ENCODE results near the gene GRIP1.

GRIP1 gene

DNA sequence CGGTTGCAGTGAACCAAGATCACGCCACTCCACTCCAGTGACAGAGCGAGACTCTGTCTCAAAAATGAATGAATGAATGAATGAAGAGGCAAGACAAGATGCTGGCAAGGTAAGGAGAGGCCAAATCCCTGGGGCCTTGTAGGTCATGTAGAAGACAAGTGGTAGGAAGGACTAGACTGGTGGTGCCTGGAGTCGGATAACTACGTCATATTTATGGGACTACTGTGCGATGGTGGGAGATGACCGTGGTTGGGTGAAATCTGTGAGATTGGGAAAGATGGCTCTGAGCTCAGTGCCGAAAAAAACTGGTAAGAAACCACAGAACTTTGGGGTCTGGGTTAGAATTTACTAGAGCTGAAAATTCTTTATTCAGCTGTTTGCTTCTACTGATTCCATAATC is 326.0 kb downstream of the GRIP1 start:
- CTCF ChIA-PET: interaction anchor here (0.8 to 3.3 kb wide), 6 partner anchors 12 to 355 kb away, joined by 3 to 27 read pairs (median 4); no protein-coding TSS in a partner anchor
- POLR2A ChIA-PET: no interaction called here
- H3K4me3 ChIP-seq (ENCODE audit: low read depth, low read length): no peak overlapping the region
- DNase-seq (ENCODE audit: low read depth, low spot score): no peak
- TF ChIP-seq CTCF (IDR thresholded peaks at IDR 0.05; ENCODE audit: insufficient read depth, low read length, missing control alignments): no peak

DNA sequence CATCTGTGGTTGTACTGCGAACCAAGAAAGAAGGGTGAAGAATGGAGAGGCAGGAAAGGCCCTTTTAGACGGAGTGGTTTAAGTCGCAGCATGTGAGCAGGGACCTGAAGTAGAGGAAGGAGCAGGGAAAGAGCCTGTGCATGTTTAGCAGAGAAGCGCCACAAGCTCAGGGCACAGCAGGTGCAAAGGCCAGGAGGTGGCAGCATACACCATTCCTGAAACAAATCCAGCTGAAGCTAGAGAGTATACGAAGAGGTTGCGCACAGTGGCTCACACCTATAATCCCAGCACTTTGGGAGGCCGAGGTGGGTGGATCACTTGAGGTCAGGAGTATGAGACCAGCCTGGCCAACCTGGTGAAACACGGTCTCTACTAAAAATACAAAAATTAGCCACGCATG is 326.7 kb downstream of the GRIP1 start:
- no peak overlapping the region for H3K4me3 ChIP-seq (ENCODE audit: low read depth, low read length)
- TF ChIP-seq CTCF (IDR thresholded peaks at IDR 0.05; ENCODE audit: insufficient read depth, low read length, missing control alignments): peak; percentile 53
- ChIA-PET CTCF (interaction anchor here (0.8 to 3.3 kb wide), 5 partner anchors 12 to 356 kb away, joined by 3 to 27 read pairs (median 4); no protein-coding TSS in a partner anchor), POLR2A (no interaction called here)
- no peak for DNase-seq (ENCODE audit: low read depth, low spot score)

- TF ChIP-seq CTCF (IDR thresholded peaks at IDR 0.05; ENCODE audit: insufficient read depth, low read length, missing control alignments): no peak
- H3K4me3 ChIP-seq (ENCODE audit: low read depth, low read length): no peak overlapping the region
- ChIA-PET POLR2A (no interaction called here), CTCF (interaction anchor here (0.5 to 3.3 kb wide), 4 partner anchors 57 to 357 kb away, joined by 3 to 27 read pairs (median 14); no protein-coding TSS in a partner anchor)
- DNase-seq (ENCODE audit: low read depth, low spot score): no peak
Measured at GRCh38 chr12:66351301-66351700, 327.6 kb downstream of the GRIP1 start.

DNA sequence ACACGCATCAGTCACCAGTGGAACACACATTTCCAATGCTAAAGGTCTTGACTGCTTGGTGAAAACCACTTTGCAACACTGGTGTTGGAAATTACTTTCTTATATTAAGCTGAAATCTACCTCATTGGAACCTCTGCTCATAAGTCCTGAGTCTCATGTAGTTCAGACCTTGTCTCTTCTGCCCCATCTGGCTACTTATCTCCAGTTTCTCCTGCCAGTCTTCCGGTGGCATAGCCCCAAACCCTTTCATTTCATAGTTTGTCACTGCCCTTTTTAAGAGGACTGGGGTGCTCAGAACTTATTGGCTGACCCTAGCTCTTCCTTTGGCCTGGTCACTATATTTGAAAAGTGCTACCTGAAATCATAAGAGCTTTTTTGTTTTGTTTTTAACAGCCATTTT is 332.9 kb downstream of the GRIP1 start:
- CTCF ChIA-PET: interaction anchor here (1.0 to 1.6 kb wide), 2 partner anchors 9 to 348 kb away, joined by 3 to 4 read pairs; no protein-coding TSS in a partner anchor
- no peak overlapping the region for H3K4me3 ChIP-seq (ENCODE audit: low read depth, low read length)
- POLR2A ChIA-PET: no interaction called here
- DNase-seq (ENCODE audit: low read depth, low spot score): no peak
- TF ChIP-seq CTCF (IDR thresholded peaks at IDR 0.05; ENCODE audit: insufficient read depth, low read length, missing control alignments): no peak

DNA sequence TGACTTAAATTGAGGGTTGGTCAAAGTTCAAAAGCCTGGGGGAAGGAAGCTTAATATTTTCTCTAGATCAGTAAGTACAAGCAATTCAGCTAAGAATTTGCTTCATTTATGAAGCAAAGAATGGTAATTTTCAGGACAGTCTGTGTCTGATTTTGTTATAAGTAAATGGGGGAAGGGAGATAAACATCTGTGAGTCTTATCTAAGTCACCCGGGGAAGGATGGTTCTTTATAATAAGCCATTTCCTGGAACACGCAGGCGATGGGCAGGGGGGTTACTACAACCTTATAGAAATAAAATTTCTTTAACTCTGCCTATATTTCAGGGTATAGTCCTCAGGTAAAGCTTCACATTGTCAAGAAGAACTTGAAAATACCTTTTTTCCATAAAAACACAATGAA is 333.7 kb downstream of the GRIP1 start:
- POLR2A ChIA-PET: interaction anchor here (0.7 kb wide), 1 partner anchor 43 kb away, joined by 3 read pairs; the partner anchor contains the start of gene HELB
- no peak for DNase-seq (ENCODE audit: low read depth, low spot score)
- no peak for TF ChIP-seq CTCF (IDR thresholded peaks at IDR 0.05; ENCODE audit: insufficient read depth, low read length, missing control alignments)
- CTCF ChIA-PET: interaction anchor here (1.0 to 1.6 kb wide), 2 partner anchors 9 to 349 kb away, joined by 3 to 4 read pairs; no protein-coding TSS in a partner anchor
- no peak overlapping the region for H3K4me3 ChIP-seq (ENCODE audit: low read depth, low read length)

- POLR2A ChIA-PET: no interaction called here
- no peak for DNase-seq (ENCODE audit: low read depth, low spot score)
- no peak overlapping the region for H3K4me3 ChIP-seq (ENCODE audit: low read depth, low read length)
- TF ChIP-seq CTCF (IDR thresholded peaks at IDR 0.05; ENCODE audit: insufficient read depth, low read length, missing control alignments): no peak
- CTCF ChIA-PET: interaction anchor here (1.1 kb wide), 1 partner anchor 68 kb away, joined by 4 read pairs; no protein-coding TSS in a partner anchor
Measured at GRCh38 chr12:66341126-66341525, 337.8 kb downstream of the GRIP1 start.
